ENCODE data around the gene NDUFC2. TPM values are rescaled to one million over a fixed set of nuclear protein-coding genes. Genes with fewer than 3 reads are reported as not detected.
"Not testable (repeated sequence)": the region's sequence is repeated elsewhere in the genome, so short reads cannot be mapped to it uniquely, and the experiment has no call there.

NDUFC2 gene
- total RNA-seq, 2 experiments from 2014 or later, result 180 to 183 TPM

DNA sequence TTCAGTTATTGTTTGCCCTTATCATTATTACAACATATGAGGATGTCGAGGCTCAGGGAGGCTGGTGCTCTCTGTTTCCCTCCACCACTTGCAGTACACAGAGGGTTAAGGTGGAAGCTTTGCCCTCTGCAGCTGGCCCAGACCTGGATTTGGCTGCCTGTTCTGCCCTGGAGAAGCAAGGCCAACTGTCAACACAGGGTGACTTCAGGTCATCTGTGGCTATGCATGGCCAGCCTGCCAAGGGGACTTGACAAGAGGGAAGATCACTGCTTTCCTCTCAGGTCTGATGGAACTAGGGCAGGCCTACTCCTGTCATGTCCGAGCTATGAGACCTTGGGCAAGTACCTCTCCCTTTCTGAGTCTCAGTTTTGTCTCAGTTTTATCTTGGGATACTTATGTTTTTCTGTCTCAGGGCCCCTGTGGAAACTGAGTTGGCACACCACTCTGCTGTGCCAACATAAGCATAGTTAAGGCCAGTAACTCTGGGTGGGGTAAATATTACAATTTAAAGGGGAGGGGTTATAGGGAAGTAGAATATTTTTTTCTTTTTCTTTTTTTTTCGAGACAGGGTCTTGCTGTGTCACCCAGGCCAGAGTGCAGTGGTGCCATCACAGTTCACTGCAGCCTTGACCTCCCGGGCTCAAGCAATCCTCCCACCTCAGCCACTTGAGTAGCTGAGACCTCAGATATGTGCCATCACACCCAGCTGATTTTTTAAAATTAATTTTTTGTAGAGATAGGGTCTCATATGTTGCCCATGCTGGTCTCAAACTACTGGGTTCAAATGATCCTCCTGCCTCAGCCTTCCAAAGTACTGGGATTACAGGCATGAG, 18.4 kb downstream of the NDUFC2 start:
- Mint-ChIP-seq H3K27ac (no peak overlapping the region), H3K9me3 (no peaks in the 10 kb centered on the region), H3K27me3 (ENCODE audit: low read depth) (no peaks in the 10 kb centered on the region), H3K4me1 (ENCODE audit: low read depth) (no peaks in the 10 kb centered on the region), H3K4me3 (no peak overlapping the region), H3K36me3 (ENCODE audit: low read depth) (no peaks in the 10 kb centered on the region)
- CTCF ChIA-PET, result interaction anchor here (0.7 kb wide), 1 partner anchor 15 kb away, joined by 4 read pairs; no protein-coding TSS in a partner anchor
- intact Hi-C loops (cut with micrococcal nuclease), result no loop called here
- DNase-seq, result no peak

DNA sequence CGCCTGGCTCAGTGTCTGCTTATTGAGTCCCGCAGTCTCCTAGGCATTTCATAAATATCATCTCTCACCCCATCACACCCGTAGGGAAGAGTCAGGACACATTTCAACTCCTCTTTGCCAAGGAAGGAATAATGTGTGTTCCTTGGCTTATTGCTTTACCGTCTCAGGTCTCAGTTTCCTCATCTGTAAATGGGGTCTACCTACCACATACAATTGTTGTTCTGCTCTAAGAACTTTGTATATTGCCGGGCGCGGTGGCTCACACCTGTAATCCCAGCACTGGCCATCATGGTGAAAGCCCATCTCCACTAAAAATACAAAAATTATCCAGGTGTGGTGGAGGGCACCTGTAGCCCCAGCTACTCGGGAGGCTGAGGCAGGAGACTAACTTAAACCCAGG, 19.1 kb downstream of the NDUFC2 start:
- DNase-seq, result no peak
- Mint-ChIP-seq H3K27me3 (ENCODE audit: low read depth) (no peaks in the 10 kb centered on the region), H3K9me3 (no peaks in the 10 kb centered on the region), H3K4me3 (no peak overlapping the region), H3K27ac (no peak overlapping the region), H3K36me3 (ENCODE audit: low read depth) (no peaks in the 10 kb centered on the region), H3K4me1 (ENCODE audit: low read depth) (no peaks in the 10 kb centered on the region)
- CTCF ChIA-PET, result no interaction called here
- intact Hi-C loops (cut with micrococcal nuclease), result no loop called here

DNA sequence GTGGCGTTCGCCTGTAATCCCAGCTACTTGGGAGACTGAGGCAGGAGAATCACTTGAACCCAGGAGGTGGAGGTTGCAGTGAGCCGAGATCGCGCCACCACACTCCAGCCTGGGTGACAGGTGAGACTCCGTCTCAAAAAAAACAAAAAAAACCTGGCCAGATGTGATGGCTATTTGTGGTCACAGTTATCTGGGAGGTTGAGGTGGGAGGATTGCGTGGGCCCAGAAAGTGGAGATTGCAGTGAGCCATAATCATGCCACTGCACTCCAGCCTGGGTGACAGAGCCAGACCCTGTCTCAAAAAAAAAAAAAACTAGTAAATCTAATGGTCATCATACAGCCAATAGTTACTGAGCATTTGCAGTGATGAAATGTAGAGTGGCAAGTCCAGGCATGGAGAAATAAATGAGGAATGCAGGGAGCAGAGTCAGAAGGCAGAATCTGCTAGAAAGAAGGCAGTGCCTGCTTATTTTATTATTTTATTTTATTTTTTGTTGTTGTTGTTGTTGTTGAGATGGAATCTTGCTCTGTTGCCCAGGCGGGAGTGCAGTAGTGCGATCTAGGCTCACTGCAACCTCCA, 19.8 kb downstream of the NDUFC2 start:
- H3K27ac Mint-ChIP-seq; CTCF ChIA-PET; DNase-seq; H3K36me3 Mint-ChIP-seq (ENCODE audit: low read depth); H3K27me3 Mint-ChIP-seq (ENCODE audit: low read depth); intact Hi-C loops (cut with micrococcal nuclease); H3K9me3 Mint-ChIP-seq; H3K4me3 Mint-ChIP-seq; H3K4me1 Mint-ChIP-seq (ENCODE audit: low read depth): not testable (repeated sequence)

- H3K4me1 Mint-ChIP-seq (ENCODE audit: low read depth), result no peaks in the 10 kb centered on the region
- H3K27ac Mint-ChIP-seq, result no peak overlapping the region
- H3K27me3 Mint-ChIP-seq (ENCODE audit: low read depth), result no peaks in the 10 kb centered on the region
- intact Hi-C loops (cut with micrococcal nuclease), result no loop called here
- CTCF ChIA-PET, result no interaction called here
- H3K36me3 Mint-ChIP-seq (ENCODE audit: low read depth), result no peaks in the 10 kb centered on the region
- no peak overlapping the region for H3K4me3 Mint-ChIP-seq
- no peak for DNase-seq
- no peaks in the 10 kb centered on the region for H3K9me3 Mint-ChIP-seq
These were observed 22.1 kb downstream of the NDUFC2 start for GRCh38 chr11:78057462-78058055.

- Mint-ChIP-seq H3K36me3 (ENCODE audit: low read depth) (no peaks in the 10 kb centered on the region), H3K4me1 (ENCODE audit: low read depth) (no peaks in the 10 kb centered on the region), H3K9me3 (no peaks in the 10 kb centered on the region), H3K27me3 (ENCODE audit: low read depth) (no peaks in the 10 kb centered on the region), H3K27ac (no peak overlapping the region), H3K4me3 (no peak overlapping the region)
- DNase-seq, result no peak
- CTCF ChIA-PET, result interaction anchor here (1.0 kb wide), 1 partner anchor 9 kb away, joined by 4 read pairs; no protein-coding TSS in a partner anchor
- intact Hi-C loops (cut with micrococcal nuclease), result no loop called here
These were observed 23.6 kb downstream of the NDUFC2 start for GRCh38 chr11:78056093-78056492.

- Mint-ChIP-seq H3K36me3 (ENCODE audit: low read depth) (no peaks in the 10 kb centered on the region), H3K27ac (no peak overlapping the region), H3K9me3 (no peaks in the 10 kb centered on the region), H3K4me1 (ENCODE audit: low read depth) (no peaks in the 10 kb centered on the region), H3K27me3 (ENCODE audit: low read depth) (no peaks in the 10 kb centered on the region), H3K4me3 (no peak overlapping the region)
- DNase-seq, result no peak
- intact Hi-C loops (cut with micrococcal nuclease), result no loop called here
- CTCF ChIA-PET, result interaction anchor here (1.7 kb wide), 1 partner anchor 9 kb away, joined by 8 read pairs; no protein-coding TSS in a partner anchor
These were observed 24.7 kb downstream of the NDUFC2 start for GRCh38 chr11:78054971-78055370.

GRCh38 chr11:78050964-78051831, 28.5 kb downstream of the NDUFC2 start:
- Mint-ChIP-seq H3K9me3 (no peaks in the 10 kb centered on the region), H3K4me3 (no peak overlapping the region), H3K27me3 (ENCODE audit: low read depth) (no peaks in the 10 kb centered on the region), H3K27ac (no peak overlapping the region), H3K36me3 (ENCODE audit: low read depth) (no peaks in the 10 kb centered on the region), H3K4me1 (ENCODE audit: low read depth) (peaks cover 3% of the 10 kb centered on the region)
- CTCF ChIA-PET, result no interaction called here
- no peak for DNase-seq
- intact Hi-C loops (cut with micrococcal nuclease), result no loop called here

DNA sequence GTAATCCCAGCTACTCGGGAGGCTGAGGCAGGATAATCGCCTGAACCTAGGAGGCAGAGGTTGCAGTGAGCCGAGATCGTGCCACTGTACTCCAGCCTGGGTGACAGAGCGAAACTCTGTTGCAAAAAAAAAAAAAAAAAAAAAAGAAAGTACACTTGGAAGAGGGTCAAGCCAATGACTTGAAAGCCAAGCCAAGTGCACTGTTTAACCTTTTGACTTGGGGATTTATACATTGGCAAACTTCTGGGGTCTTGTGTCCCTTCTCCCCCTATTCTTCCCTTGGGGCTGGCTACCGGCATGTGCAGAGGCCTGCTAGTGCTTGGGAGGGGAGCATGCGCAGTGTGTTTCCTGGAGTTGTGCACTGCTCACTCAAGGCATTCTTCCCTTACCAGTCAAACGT, 30.3 kb downstream of the NDUFC2 start:
- intact Hi-C loops (cut with micrococcal nuclease), result no loop called here
- CTCF ChIA-PET, result interaction anchor here (1.0 kb wide), 1 partner anchor 273 kb away, joined by 3 read pairs; no protein-coding TSS in a partner anchor
- H3K36me3 Mint-ChIP-seq (ENCODE audit: low read depth), result no peaks in the 10 kb centered on the region

DNA sequence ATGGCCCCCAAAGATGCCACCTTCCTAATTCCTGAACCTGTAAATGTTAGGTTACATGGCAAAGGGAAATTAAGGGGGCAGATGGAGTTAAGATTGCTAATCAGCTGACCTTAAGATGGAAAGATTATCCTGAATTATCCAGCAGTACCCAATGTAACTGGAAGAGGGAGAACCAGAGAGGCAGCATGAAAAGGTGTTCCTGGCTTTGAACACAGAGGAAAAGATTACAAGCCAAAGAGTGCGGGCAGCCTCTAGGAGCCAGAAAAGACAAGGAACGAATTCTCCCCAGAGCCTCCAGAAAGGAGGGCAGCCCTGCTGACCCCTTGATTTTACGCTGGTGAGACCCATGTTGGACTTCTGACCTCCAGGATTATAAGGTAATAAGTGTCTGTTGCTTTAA, 31.1 kb downstream of the NDUFC2 start:
- intact Hi-C loops (cut with micrococcal nuclease), result no loop called here
- no peak for DNase-seq
- peaks cover 9% of the 10 kb centered on the region for H3K4me1 Mint-ChIP-seq (ENCODE audit: low read depth)
- H3K27me3 Mint-ChIP-seq (ENCODE audit: low read depth), result no peaks in the 10 kb centered on the region
- CTCF ChIA-PET, result interaction anchor here (0.9 to 1.0 kb wide), 2 partner anchors 49 to 273 kb away, joined by 3 read pairs; no protein-coding TSS in a partner anchor
- no peak overlapping the region for H3K27ac Mint-ChIP-seq
- H3K9me3 Mint-ChIP-seq, result no peaks in the 10 kb centered on the region
- no peak overlapping the region for H3K4me3 Mint-ChIP-seq
- no peaks in the 10 kb centered on the region for H3K36me3 Mint-ChIP-seq (ENCODE audit: low read depth)

More for the DNA sequence above, 30.3 kb downstream of the NDUFC2 start:
- H3K27ac Mint-ChIP-seq, result no peak overlapping the region
- H3K4me3 Mint-ChIP-seq, result no peak overlapping the region
- peaks cover 9% of the 10 kb centered on the region for H3K4me1 Mint-ChIP-seq (ENCODE audit: low read depth)
- no peaks in the 10 kb centered on the region for H3K9me3 Mint-ChIP-seq
- no peak for DNase-seq
- no peaks in the 10 kb centered on the region for H3K27me3 Mint-ChIP-seq (ENCODE audit: low read depth)

DNA sequence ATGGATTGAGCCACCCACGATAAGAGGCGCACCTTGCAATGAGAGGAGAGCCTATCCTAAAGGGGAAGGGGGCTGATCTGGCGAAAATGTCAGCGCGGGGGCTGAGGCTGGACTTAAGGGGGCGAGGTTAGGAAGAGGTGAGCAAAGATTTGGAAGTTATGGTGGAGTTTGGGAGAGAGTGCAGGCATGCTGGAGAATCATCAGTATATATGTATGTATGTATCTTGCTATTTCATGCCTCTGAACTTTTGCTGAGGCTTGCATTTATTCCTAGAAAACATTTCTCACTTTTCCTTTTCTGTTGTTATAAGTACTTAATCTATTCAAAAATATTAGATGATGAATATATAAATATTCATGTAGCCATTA, 33.2 kb downstream of the NDUFC2 start:
- no peak for DNase-seq
- Mint-ChIP-seq H3K4me1 (ENCODE audit: low read depth) (peaks cover 9% of the 10 kb centered on the region), H3K27me3 (ENCODE audit: low read depth) (no peaks in the 10 kb centered on the region), H3K36me3 (ENCODE audit: low read depth) (no peaks in the 10 kb centered on the region), H3K27ac (no peak overlapping the region), H3K9me3 (no peaks in the 10 kb centered on the region), H3K4me3 (no peak overlapping the region)
- CTCF ChIA-PET, result interaction anchor here (0.7 to 2.7 kb wide), 20 partner anchors 8 to 826 kb away, joined by 3 to 14 read pairs (median 4); partner anchors contain the start of gene INTS4
- intact Hi-C loops (cut with micrococcal nuclease), result loop anchor here (1.0 to 2.0 kb wide), 5 partner anchors 52 to 457 kb away; partner anchors contain the start of genes AQP11, CLNS1A, INTS4 and RSF1

- intact Hi-C loops (cut with micrococcal nuclease), result loop anchor here (1.0 to 2.0 kb wide), 5 partner anchors 51 to 457 kb away; partner anchors contain the start of genes AQP11, CLNS1A, INTS4 and RSF1
These were observed 33.7 kb downstream of the NDUFC2 start for GRCh38 chr11:78045851-78046485.

More at GRCh38 chr11:78045851-78046485, 33.7 kb downstream of the NDUFC2 start:
- Mint-ChIP-seq H3K4me1 (ENCODE audit: low read depth) (peaks cover 9% of the 10 kb centered on the region), H3K9me3 (no peaks in the 10 kb centered on the region), H3K36me3 (ENCODE audit: low read depth) (no peaks in the 10 kb centered on the region), H3K4me3 (peak overlapping the region; percentile 39), H3K27me3 (ENCODE audit: low read depth) (no peaks in the 10 kb centered on the region), H3K27ac (no peak overlapping the region)
- DNase-seq, result peak; percentile 78
- CTCF ChIA-PET, result interaction anchor here (0.6 to 2.7 kb wide), 20 partner anchors 8 to 426 kb away, joined by 3 to 14 read pairs (median 4); partner anchors contain the start of genes INTS4 and THRSP
